Adrenal gland (tissue), 5 donors: ENCODE results near the gene GRXCR2.

Experiments used
- CTCF ChIP-seq, 6 experiments: fragments of 450-650 bp in 4 of 6; fragments of 200-600 bp in 2 of 6; sonication (generic) in 1 of 6; IDR thresholded peaks; 1 replicate in 5 of 6; 2 replicates in 1 of 6; pipeline versions ENCODE4 v1.5.1 to v1.8.0; 2016 to 2021; ENCODE audit warnings: antibody characterized with exemption in 6 of 6, mild to moderate bottlenecking in 2 of 6, moderate library complexity in 1 of 6
- POLR2A ChIP-seq, 2 donors: fragments of 450-650 bp; IDR thresholded peaks; one replicate each; pipeline ENCODE4 v1.6.1; 2017; ENCODE audit warnings: antibody characterized with exemption in 2 of 2, mild to moderate bottlenecking in 2 of 2, moderate library complexity in 1 of 2
- donor health status: DM: no; HTN: no; CAD: no.

GRCh38 chr5:145889611-145890010, 16.8 kb upstream of the GRXCR2 start:
- TF ChIP-seq POLR2A (IDR thresholded peaks at IDR 0.05) (no peak), CTCF (IDR thresholded peaks at IDR 0.05) (no peak)
